K562 (cell line): ENCODE data around the gene TULP3. TPM values are rescaled to one million over a fixed set of nuclear protein-coding genes. Genes with fewer than 3 reads are reported as not detected.

Experiments
- ATAC-seq: fragments of 200-7000 bp; cut with Tn5 transposase; 3 replicates; pipeline ENCODE4 v1.9.1; 2020; ENCODE audit warnings: moderate library complexity
- BruUV-seq: library from RNA; stranded (reverse); fragments of 400-500 nt; replicated peaks from 2 replicates; lab custom pipeline; 2021; lab: Mats Ljungman, UMichigan
- CTCF ChIA-PET: fragments of 300-600 bp; formaldehyde crosslinking; extraction: SDS; loops from one replicate; lab custom pipeline; 2021; ENCODE audit warnings: low intra/inter-chr PET ratio; lab: Yijun Ruan, JAX
- POLR2A ChIA-PET: fragments of 300-600, 350-650 bp; sonication (Branson Sonifier 250); formaldehyde crosslinking; extraction: SDS; loops from one replicate; lab custom pipeline; 2021; ENCODE audit warnings: antibody characterized with exemption, inconsistent platforms; lab: Yijun Ruan, JAX
- DNase-seq, 4 experiments: peaks; one replicate each; pipeline versions ENCODE4 v3.0.0 to v3.0.0-alpha.2; 2011 to 2018; ENCODE audit warnings: low spot score in 3 of 4, mixed read lengths in 3 of 4; ENCODE audit errors: extremely low read depth in 1 of 4
- FAIRE-seq: peaks from 2 replicates; lab custom pipeline; 2011; peaks lifted over from hg19 to GRCh38; lab: Jason Lieb, UNC
- H2AFZ ChIP-seq: 2 replicates; pipeline ENCODE4 v1.6.0; 2011; ENCODE audit warnings: low read depth, low read length, control low read depth, inconsistent platforms
- H3K27ac ChIP-seq: fragments of 200-600 bp; 3 replicates; pipeline ENCODE4 v1.8.0; 2011; ENCODE audit warnings: low read depth, mild to moderate bottlenecking, control low read depth, inconsistent platforms, low read length, moderate library complexity, mixed read lengths; ENCODE audit errors: extremely low read depth
- H3K27me3 ChIP-seq, 2 experiments: fragments of 300-600 bp in 1 of 2; 2 replicates in 1 of 2; 3 replicates in 1 of 2; pipeline versions ENCODE4 v1.6.0 to v1.8.0; 2011; ENCODE audit warnings: inconsistent platforms in 2 of 2, low read length in 2 of 2, mild to moderate bottlenecking in 1 of 2, mixed read lengths in 1 of 2, moderate library complexity in 1 of 2; ENCODE audit not compliant: control insufficient read depth in 2 of 2, insufficient read depth in 2 of 2
- H3K36me3 ChIP-seq: fragments of 300-600 bp; 3 replicates; pipeline ENCODE4 v1.8.0; 2011; ENCODE audit warnings: mild to moderate bottlenecking, low read length, inconsistent platforms; ENCODE audit not compliant: control insufficient read depth, insufficient read depth
- H3K4me1 ChIP-seq, 2 experiments: fragments of 200-600 bp in 1 of 2; replicated peaks in 1 of 2; 2 replicates in 1 of 2; 3 replicates in 1 of 2; pipeline versions ENCODE4 v1.5.1 to v1.8.0; 2011; ENCODE audit warnings: inconsistent platforms in 2 of 2, low read length in 2 of 2, mild to moderate bottlenecking in 1 of 2, mixed read lengths in 1 of 2, moderate library complexity in 1 of 2; ENCODE audit not compliant: control insufficient read depth in 2 of 2, insufficient read depth in 2 of 2
- H3K4me2 ChIP-seq: 2 replicates; pipeline ENCODE4 v1.6.1; 2011; ENCODE audit warnings: low read length, control low read depth, inconsistent platforms, mixed read lengths; ENCODE audit not compliant: insufficient read depth
- H3K4me3 ChIP-seq: fragments of 200-600 bp; sonication (generic), shearing (Covaris generic); 2 replicates; pipeline ENCODE4 v1.5.1; 2016; ENCODE audit warnings: control low read depth, inconsistent platforms
- H3K79me2 ChIP-seq: fragments of 200-600 bp; 3 replicates; pipeline ENCODE4 v1.8.0; 2011; ENCODE audit warnings: low read length, inconsistent platforms; ENCODE audit not compliant: control insufficient read depth, insufficient read depth
- H3K9ac ChIP-seq, 2 experiments: 2 replicates each; pipeline versions ENCODE4 v1.6.0 to v1.6.1; 2011; ENCODE audit warnings: low read depth in 2 of 2, low read length in 2 of 2, control low read depth in 1 of 2, inconsistent platforms in 1 of 2, mild to moderate bottlenecking in 1 of 2, mixed read lengths in 1 of 2; ENCODE audit not compliant: insufficient read depth in 1 of 2
- H3K9me1 ChIP-seq: one replicate; pipeline ENCODE4 v1.6.0; 2011; ENCODE audit warnings: inconsistent platforms, mild to moderate bottlenecking, low read length, moderate library complexity; ENCODE audit not compliant: control insufficient read depth, insufficient read depth
- H3K9me3 ChIP-seq: replicated peaks from 2 replicates; pipeline ENCODE4 v1.5.1; 2011; ENCODE audit warnings: low read depth, low read length, inconsistent platforms; ENCODE audit not compliant: control insufficient read depth, insufficient read depth
- H4K20me1 ChIP-seq: replicated peaks from 2 replicates; pipeline ENCODE4 v1.6.1; 2011; ENCODE audit warnings: low read length, inconsistent platforms, mixed read lengths; ENCODE audit not compliant: control insufficient read depth, insufficient read depth
- MAZ ChIP-seq, 2 experiments: fragments of 450-650 bp in 1 of 2; sonication (generic) in 1 of 2; formaldehyde crosslinking; IDR thresholded peaks in 1 of 2; conservative IDR thresholded peaks in 1 of 2; 2 replicates each; pipeline versions ENCODE4 v1.4.0 to v1.5.0; 2020; ENCODE audit warnings: mild to moderate bottlenecking in 1 of 2, missing genetic modification reagents in 1 of 2
- MTA1 ChIP-seq: fragments of 450-650 bp; IDR thresholded peaks from 2 replicates; pipeline ENCODE4 v1.6.1; 2017; ENCODE audit warnings: borderline replicate concordance
- POLR3A ChIP-seq: IDR thresholded peaks from 2 replicates; pipeline ENCODE4 v1.6.1; 2011; ENCODE audit warnings: borderline replicate concordance, mild to moderate bottlenecking, moderate library complexity; ENCODE audit not compliant: insufficient read length, insufficient read depth; ENCODE audit errors: extremely low read depth
- WGBS: fragments of 100-300 bp; shearing (Covaris generic); methylation state at CpG from one replicate; pipeline ENCODE4 v1.1.6; 2016; ENCODE audit warnings: low coverage, mixed read lengths; ENCODE audit not compliant: insufficient coverage; ENCODE audit errors: missing lambda C conversion rate; 5-methylcytosine and 5-hydroxymethylcytosine counted together
- in situ Hi-C: fragments of 300-500 bp; cut with MboI; formaldehyde crosslinking; loops from 4 replicates; pipeline ENCODE4 v1.15.0; 2018; ENCODE audit warnings: inconsistent platforms, mixed read lengths
- intact Hi-C: fragments of 100-400 bp; cut with micrococcal nuclease; formaldehyde crosslinking; loops from 2 replicates; pipeline ENCODE4 v1.14.2; 2022
- polyA plus RNA-seq, 8 experiments: library from polyadenylated mRNA; depleted of rRNA in 4 of 8; stranded (reverse) in 5 of 8; unstranded in 3 of 8; fragments of >200 nt; fragmentation: Nextera tagmentation in 2 of 8; fragmentation: Illumina TruSeq in 1 of 8; extraction: Ambion mirVana in 2 of 8; extraction: Trizol in 1 of 8; gene quantifications; 2 replicates each; pipeline versions ENCODE4 v1.2.1 to v1.2.3, GENCODE V29; 2011 to 2014; ENCODE audit warnings: inconsistent platforms in 1 of 8, missing spikeins in 1 of 8
- total RNA-seq, 7 experiments: library from RNA; depleted of rRNA in 6 of 7; stranded (reverse); fragments of >200 nt in 6 of 7; fragmentation: Illumina TruSeq in 2 of 7; extraction: Trizol in 2 of 7; gene quantifications; 2 replicates each; pipeline versions ENCODE4 v1.2.1 to v1.2.3, GENCODE V29; 2011 to 2021; ENCODE audit warnings: low replicate concordance in 1 of 7
- TF ChIP-seq, protein P1 (sequence below): fragments of 450-650 bp; IDR thresholded peaks from 2 replicates; pipeline ENCODE4 v1.6.1; 2018; ENCODE audit warnings: mild to moderate bottlenecking, low read depth; ENCODE audit not compliant: partially characterized antibody
- TF ChIP-seq, protein P2 (sequence below): fragments of 450-650 bp; conservative IDR thresholded peaks from 2 replicates; pipeline ENCODE4 v1.6.1; 2016; ENCODE audit warnings: missing genetic modification characterization, low read depth, mild to moderate bottlenecking, control low read depth, missing compliant biosample characterization

Gene TULP3
- total and polyA plus RNA-seq, 9 of the 15 experiments (the other 6 are each of a cell fraction or from before 2014, with no cell fraction given): 3.6 to 13.3 (median 7.3) TPM

DNA sequence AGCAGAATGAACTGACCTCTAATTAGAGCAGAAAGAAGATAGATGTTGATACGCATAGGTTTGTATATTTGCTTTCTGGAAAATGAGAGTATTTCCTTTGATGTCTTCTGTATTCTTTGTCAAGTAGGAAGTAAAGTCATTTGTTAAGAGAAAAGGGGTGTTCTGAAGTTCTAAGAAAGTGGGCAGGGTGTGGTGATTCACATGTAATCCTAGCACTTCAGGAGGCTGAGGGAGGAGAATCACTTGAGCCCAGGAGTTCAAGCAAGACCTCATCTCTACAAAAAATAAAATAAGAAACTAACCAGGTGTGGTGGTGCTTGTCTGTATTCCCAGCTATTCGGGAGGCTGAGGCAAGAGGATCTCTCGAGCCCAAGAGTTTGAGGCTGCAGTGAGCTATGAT lies 10.8 kb upstream of the TULP3 start (continued):
- TF ChIP-seq, protein P1, sequence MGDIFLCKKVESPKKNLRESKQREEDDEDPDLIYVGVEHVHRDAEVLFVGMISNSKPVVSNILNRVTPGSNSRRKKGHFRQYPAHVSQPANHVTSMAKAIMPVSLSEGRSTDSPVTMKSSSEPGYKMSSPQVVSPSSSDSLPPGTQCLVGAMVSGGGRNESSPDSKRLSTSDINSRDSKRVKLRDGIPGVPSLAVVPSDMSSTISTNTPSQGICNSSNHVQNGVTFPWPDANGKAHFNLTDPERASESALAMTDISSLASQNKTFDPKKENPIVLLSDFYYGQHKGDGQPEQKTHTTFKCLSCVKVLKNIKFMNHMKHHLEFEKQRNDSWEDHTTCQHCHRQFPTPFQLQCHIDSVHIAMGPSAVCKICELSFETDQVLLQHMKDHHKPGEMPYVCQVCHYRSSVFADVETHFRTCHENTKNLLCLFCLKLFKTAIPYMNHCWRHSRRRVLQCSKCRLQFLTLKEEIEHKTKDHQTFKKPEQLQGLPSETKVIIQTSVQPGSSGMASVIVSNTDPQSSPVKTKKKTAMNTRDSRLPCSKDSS: no peak
- TF ChIP-seq, all 486 proteins: peak for 4

DNA sequence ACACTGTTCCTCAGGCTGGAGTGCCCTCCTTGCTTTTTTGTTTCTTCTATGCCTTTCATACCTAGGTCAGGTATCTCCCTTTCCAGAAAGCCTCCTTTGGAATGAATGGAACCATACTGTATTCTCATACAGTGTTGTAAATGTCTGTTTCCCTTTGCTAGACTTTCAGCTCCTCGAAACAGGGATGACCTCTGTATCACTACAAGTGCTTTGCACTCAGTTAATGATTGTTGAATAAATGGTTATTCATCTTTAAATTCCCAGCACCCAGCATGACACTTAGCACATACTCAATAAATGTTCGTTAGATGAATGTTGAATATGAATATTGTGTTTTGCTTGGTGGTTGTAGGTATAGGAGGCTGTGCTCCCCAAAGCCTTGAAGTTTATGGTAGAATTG lies 5.9 kb upstream of the TULP3 start:
- DNase-seq (no peak), ATAC-seq (no peak; the same call in 2 of the 3 replicates), FAIRE-seq (no peak)
- peaks cover 30% of the 10 kb centered on the region; the same call in 2 of the 3 replicates for H3K36me3 ChIP-seq
- no peak overlapping the region for H2AFZ ChIP-seq
- TF ChIP-seq, protein P2, sequence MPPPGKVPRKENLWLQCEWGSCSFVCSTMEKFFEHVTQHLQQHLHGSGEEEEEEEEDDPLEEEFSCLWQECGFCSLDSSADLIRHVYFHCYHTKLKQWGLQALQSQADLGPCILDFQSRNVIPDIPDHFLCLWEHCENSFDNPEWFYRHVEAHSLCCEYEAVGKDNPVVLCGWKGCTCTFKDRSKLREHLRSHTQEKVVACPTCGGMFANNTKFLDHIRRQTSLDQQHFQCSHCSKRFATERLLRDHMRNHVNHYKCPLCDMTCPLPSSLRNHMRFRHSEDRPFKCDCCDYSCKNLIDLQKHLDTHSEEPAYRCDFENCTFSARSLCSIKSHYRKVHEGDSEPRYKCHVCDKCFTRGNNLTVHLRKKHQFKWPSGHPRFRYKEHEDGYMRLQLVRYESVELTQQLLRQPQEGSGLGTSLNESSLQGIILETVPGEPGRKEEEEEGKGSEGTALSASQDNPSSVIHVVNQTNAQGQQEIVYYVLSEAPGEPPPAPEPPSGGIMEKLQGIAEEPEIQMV (tag): no peak
- TF ChIP-seq MTA1 (no peak), POLR3A (no peak), MAZ (CRISPR knock-in tag; conservative IDR thresholded peaks at IDR 0.05 in 1 of 2, IDR thresholded peaks at IDR 0.05 in 1 of 2) (no peak)
- H3K9me3 ChIP-seq: no peaks in the 10 kb centered on the region
- H3K27me3 ChIP-seq: no peaks in the 10 kb centered on the region
- ChIA-PET POLR2A (interaction anchor here (0.8 kb wide), 1 partner anchor 16 kb away, joined by 3 read pairs; no protein-coding TSS in a partner anchor), CTCF (interaction anchor here (1.2 kb wide), 1 partner anchor 150 kb away, joined by 3 read pairs; no protein-coding TSS in a partner anchor)
- WGBS: 50% methylated on average over 2 of the region's 2 CpGs
- no TSS peak for BruUV-seq
- no peak overlapping the region for H3K4me2 ChIP-seq
- no peaks in the 10 kb centered on the region; a peak in 3 of 5 replicates for H3K4me1 ChIP-seq
- intact Hi-C loops (loop anchor here (2.0 kb wide), 1 partner anchor 60 kb away; no protein-coding TSS in a partner anchor), in situ Hi-C loops (no loop called here)
- no peak overlapping the region for H3K27ac ChIP-seq
- H3K9ac ChIP-seq: no peak overlapping the region
- peaks cover 11% of the 10 kb centered on the region; the same call in 2 of the 3 replicates for H3K79me2 ChIP-seq
- no peak overlapping the region for H3K4me3 ChIP-seq
- H4K20me1 ChIP-seq: no peaks in the 10 kb centered on the region
- no peaks in the 10 kb centered on the region for H3K9me1 ChIP-seq
